ENCODE data around the gene ENSA. TPM values are rescaled to one million over a fixed set of nuclear protein-coding genes. Genes with fewer than 3 reads are reported as not detected.
A peak's percentile ranks its signal among the peaks of the same experiment; 100 is the strongest.
"Not testable (repeated sequence)": the region's sequence is repeated elsewhere in the genome, so short reads cannot be mapped to it uniquely, and the experiment has no call there.

The ENSA gene
- total RNA-seq, 1 experiment from 2014 or later: 212 TPM

- peaks cover 5 to 16% (median 10%) of the 10 kb centered on the region in 3 experiments; a peak in 6 of 7 replicates for H3K36me3 Mint-ChIP-seq (ENCODE audit: insufficient read depth in 1 of 3, low read depth in 3 of 3)
- Histone ChIP-seq H3K79me2 (ENCODE audit: insufficient read depth, low read length) (no peaks in the 10 kb centered on the region), H3K4ac (ENCODE audit: low read depth, low read length) (no peak overlapping the region), H4K5ac (ENCODE audit: insufficient read length, low read depth, low read length) (no peak overlapping the region), H4K8ac (replicated peaks; ENCODE audit: insufficient read length, low read depth, low read length) (no peak overlapping the region), H3K23me2 (ENCODE audit: insufficient read length, low read depth, low read length, poor library complexity, severe bottlenecking) (no peaks in the 10 kb centered on the region), H3T11ph (ENCODE audit: low read length) (no peak overlapping the region), H4K91ac (ENCODE audit: insufficient read length, low read depth, low read length) (no peak overlapping the region), H3K79me1 (ENCODE audit: insufficient read depth, low read depth, low read length, poor library complexity, severe bottlenecking) (no peaks in the 10 kb centered on the region), H3K56ac (ENCODE audit: insufficient read length, low read depth, low read length) (no peak overlapping the region), H4K20me1 (ENCODE audit: control insufficient read depth, insufficient read depth, insufficient read length) (no peaks in the 10 kb centered on the region), H2BK15ac (ENCODE audit: low read depth, low read length) (no peak overlapping the region), H2BK20ac (ENCODE audit: low read depth, low read length, poor library complexity, severe bottlenecking) (no peak overlapping the region), H3K18ac (ENCODE audit: insufficient read length, low read depth, low read length) (no peak overlapping the region), H2BK12ac (ENCODE audit: insufficient read length, low read depth, low read length) (no peak overlapping the region), H3K23ac (ENCODE audit: insufficient read length, low read depth, low read length) (no peak overlapping the region), H3K4me2 (ENCODE audit: insufficient read depth, insufficient read length, low read length) (no peak overlapping the region), H2AK5ac (ENCODE audit: insufficient read length, low read length) (no peak overlapping the region), H3K4me1 (ENCODE audit: insufficient read depth, low read length) (peaks cover 5% of the 10 kb centered on the region; the same call in 1 of the 2 replicates), H3K27me3 (ENCODE audit: insufficient read depth, low read length) (no peaks in the 10 kb centered on the region), H3K27ac (ENCODE audit: insufficient read length, low read depth, low read length) (peak overlapping the region; percentile 96), H3K9me3 (ENCODE audit: control insufficient read depth, low read depth, low read length) (no peaks in the 10 kb centered on the region), H3K9ac (ENCODE audit: extremely low read depth, insufficient read length, low read length) (no peak overlapping the region), H3K14ac (ENCODE audit: insufficient read depth, low read length) (no peak overlapping the region), H2BK120ac (ENCODE audit: low read depth, low read length, poor library complexity, severe bottlenecking) (no peak overlapping the region), H2BK5ac (ENCODE audit: insufficient read length, low read length) (no peak overlapping the region), H2AFZ (ENCODE audit: low read length) (no peak overlapping the region)
- TF ChIP-seq CTCF (conservative IDR thresholded peaks at IDR 0.05): no peak
- H3K9me3 Mint-ChIP-seq: no peaks in the 10 kb centered on the region
- peaks cover 16 to 18% of the 10 kb centered on the region in 2 experiments for H3K4me1 Mint-ChIP-seq
- no peak overlapping the region for H3K4me3 Mint-ChIP-seq
- H3K27ac Mint-ChIP-seq: peak overlapping the region; percentile 63 to 76 (median 68); a peak in 4 of 7 replicates
- WGBS (ENCODE audit: extremely low coverage, insufficient read length, low lambda C conversion rate): no CpG with 5 or more reads among the region's 3 CpGs
- H3K27me3 Mint-ChIP-seq (ENCODE audit: low read depth): no peaks in the 10 kb centered on the region
- no peak for DNase-seq
Observed at GRCh38 chr1:150603711-150604110, 25.7 kb downstream of the ENSA start.

GRCh38 chr1:150602372-150602771, 27.0 kb downstream of the ENSA start:
- not testable (repeated sequence) for H2BK12ac ChIP-seq (ENCODE audit: insufficient read length, low read depth, low read length); H3K27me3 Mint-ChIP-seq (ENCODE audit: low read depth); H4K91ac ChIP-seq (ENCODE audit: insufficient read length, low read depth, low read length); H3K4ac ChIP-seq (ENCODE audit: low read depth, low read length); H4K20me1 ChIP-seq (ENCODE audit: control insufficient read depth, insufficient read depth, insufficient read length); H4K8ac ChIP-seq (replicated peaks; ENCODE audit: insufficient read length, low read depth, low read length); H3K4me3 Mint-ChIP-seq; H3K27me3 ChIP-seq (ENCODE audit: insufficient read depth, low read length); H3K79me1 ChIP-seq (ENCODE audit: insufficient read depth, low read depth, low read length, poor library complexity, severe bottlenecking); H3K4me2 ChIP-seq (ENCODE audit: insufficient read depth, insufficient read length, low read length); H3K27ac ChIP-seq (ENCODE audit: insufficient read length, low read depth, low read length); H3K23ac ChIP-seq (ENCODE audit: insufficient read length, low read depth, low read length); H2AFZ ChIP-seq (ENCODE audit: low read length); H3T11ph ChIP-seq (ENCODE audit: low read length); H2BK5ac ChIP-seq (ENCODE audit: insufficient read length, low read length); H3K79me2 ChIP-seq (ENCODE audit: insufficient read depth, low read length); H2BK15ac ChIP-seq (ENCODE audit: low read depth, low read length); H4K5ac ChIP-seq (ENCODE audit: insufficient read length, low read depth, low read length); H3K18ac ChIP-seq (ENCODE audit: insufficient read length, low read depth, low read length); H3K9me3 ChIP-seq (ENCODE audit: control insufficient read depth, low read depth, low read length); H3K9me3 Mint-ChIP-seq; H3K56ac ChIP-seq (ENCODE audit: insufficient read length, low read depth, low read length); DNase-seq; H2BK120ac ChIP-seq (ENCODE audit: low read depth, low read length, poor library complexity, severe bottlenecking); H3K14ac ChIP-seq (ENCODE audit: insufficient read depth, low read length); H3K23me2 ChIP-seq (ENCODE audit: insufficient read length, low read depth, low read length, poor library complexity, severe bottlenecking); H2AK5ac ChIP-seq (ENCODE audit: insufficient read length, low read length); H3K9ac ChIP-seq (ENCODE audit: extremely low read depth, insufficient read length, low read length); H3K4me1 ChIP-seq (ENCODE audit: insufficient read depth, low read length)
- Mint-ChIP-seq H3K36me3 (ENCODE audit: insufficient read depth in 1 of 3, low read depth in 3 of 3) (peaks cover 5 to 16% (median 10%) of the 10 kb centered on the region in 3 experiments; a peak in 6 of 7 replicates), H3K27ac (peak overlapping the region in 1 of 3 experiments; percentile 44; a peak in 1 of 7 replicates), H3K4me1 (peaks cover 16 to 21% of the 10 kb centered on the region in 2 experiments)
- no CpG with 5 or more reads among the region's 12 CpGs for WGBS (ENCODE audit: extremely low coverage, insufficient read length, low lambda C conversion rate)
- peak overlapping the region; percentile 93 for H2BK20ac ChIP-seq (ENCODE audit: low read depth, low read length, poor library complexity, severe bottlenecking)
